ENCODE measurements around the gene SH3BP5. TPM values are rescaled to one million over a fixed set of nuclear protein-coding genes. Genes with fewer than 3 reads are reported as not detected.
A peak's percentile ranks its signal among the peaks of the same experiment; 100 is the strongest.

Gene SH3BP5
- polyA plus RNA-seq, 1 experiment: 30.9 TPM

GRCh38 chr3:15205482-15205933 is 126.9 kb downstream of the SH3BP5 start:
- no peaks in the 10 kb centered on the region for H3K36me3 ChIP-seq (ENCODE audit: control insufficient read depth, insufficient read depth, low read length)
- ChIA-PET CTCF (interaction anchor here (0.6 to 7.6 kb wide), 10 partner anchors 9 to 351 kb away, joined by 3 to 43 read pairs (median 4); no protein-coding TSS in a partner anchor), POLR2A (interaction anchor here (0.6 kb wide), 1 partner anchor 156 kb away, joined by 3 read pairs; no protein-coding TSS in a partner anchor)
- TF ChIP-seq CTCF (IDR thresholded peaks at IDR 0.05; ENCODE audit: insufficient read depth, low read depth, low read length): no peak
- H3K4me3 ChIP-seq (ENCODE audit: low read depth, low read length): peak overlapping the region; percentile 60
- DNase-seq (ENCODE audit: low read depth): no peak
- no peaks in the 10 kb centered on the region for H3K27me3 ChIP-seq (ENCODE audit: control insufficient read depth, insufficient read depth, low read length)

Small RNA genes lying within 50 kb of the gene (small RNA-seq; reads per million reads assigned to genes)
- gene HMGN2P7 (ENCODE audit: insufficient read length, low read depth, low replicate concordance) (not detected), gene RNU6-454P (ENCODE audit: insufficient read length, low read depth, low replicate concordance) (not detected)

Other genes with a start within 250 kb of the SH3BP5 start
- gene RBSN, start 233.4 kb downstream of the SH3BP5 start, polyA plus RNA-seq (2011; rRNA removed): 10.8 and 11.6 TPM in 2 replicates
- gene CAPN7, start 126.3 kb downstream of the SH3BP5 start, polyA plus RNA-seq (2011; rRNA removed): 12.9 and 22.1 TPM in 2 replicates
- gene METTL6, start 95.0 kb upstream of the SH3BP5 start, polyA plus RNA-seq (2011; rRNA removed): 14.4 and 22.1 TPM in 2 replicates
- gene EAF1, start 95.0 kb upstream of the SH3BP5 start, polyA plus RNA-seq (2011; rRNA removed): 8.6 and 9.4 TPM in 2 replicates
- 1.0 and 1.6 TPM in 2 replicates for gene COLQ, start 189.1 kb upstream of the SH3BP5 start, polyA plus RNA-seq (2011; rRNA removed)